K562 (cell line): ENCODE data around the gene GDF9. TPM values are rescaled to one million over a fixed set of nuclear protein-coding genes. Genes with fewer than 3 reads are reported as not detected.

Experiments used
- ATAC-seq: fragments of 200-7000 bp; cut with Tn5 transposase; 3 replicates; pipeline ENCODE4 v1.9.1; 2020; ENCODE audit warnings: moderate library complexity
- BruUV-seq: library from RNA; stranded (reverse); fragments of 400-500 nt; replicated peaks from 2 replicates; lab custom pipeline; 2021; lab: Mats Ljungman, UMichigan
- CTCF ChIA-PET: fragments of 300-600 bp; formaldehyde crosslinking; extraction: SDS; loops from one replicate; lab custom pipeline; 2021; ENCODE audit warnings: low intra/inter-chr PET ratio; lab: Yijun Ruan, JAX
- POLR2A ChIA-PET: fragments of 300-600, 350-650 bp; sonication (Branson Sonifier 250); formaldehyde crosslinking; extraction: SDS; loops from one replicate; lab custom pipeline; 2021; ENCODE audit warnings: antibody characterized with exemption, inconsistent platforms; lab: Yijun Ruan, JAX
- DNase-seq, 4 experiments: peaks; one replicate each; pipeline versions ENCODE4 v3.0.0 to v3.0.0-alpha.2; 2011 to 2018; ENCODE audit warnings: low spot score in 3 of 4, mixed read lengths in 3 of 4; ENCODE audit errors: extremely low read depth in 1 of 4
- FAIRE-seq: peaks from 2 replicates; lab custom pipeline; 2011; peaks lifted over from hg19 to GRCh38; lab: Jason Lieb, UNC
- H2AFZ ChIP-seq: 2 replicates; pipeline ENCODE4 v1.6.0; 2011; ENCODE audit warnings: low read depth, low read length, control low read depth, inconsistent platforms
- H3K27ac ChIP-seq: fragments of 200-600 bp; 3 replicates; pipeline ENCODE4 v1.8.0; 2011; ENCODE audit warnings: low read depth, mild to moderate bottlenecking, control low read depth, inconsistent platforms, low read length, moderate library complexity, mixed read lengths; ENCODE audit errors: extremely low read depth
- H3K27me3 ChIP-seq, 2 experiments: fragments of 300-600 bp in 1 of 2; 2 replicates in 1 of 2; 3 replicates in 1 of 2; pipeline versions ENCODE4 v1.6.0 to v1.8.0; 2011; ENCODE audit warnings: inconsistent platforms in 2 of 2, low read length in 2 of 2, mild to moderate bottlenecking in 1 of 2, mixed read lengths in 1 of 2, moderate library complexity in 1 of 2; ENCODE audit not compliant: control insufficient read depth in 2 of 2, insufficient read depth in 2 of 2
- H3K36me3 ChIP-seq: fragments of 300-600 bp; 3 replicates; pipeline ENCODE4 v1.8.0; 2011; ENCODE audit warnings: mild to moderate bottlenecking, low read length, inconsistent platforms; ENCODE audit not compliant: control insufficient read depth, insufficient read depth
- H3K4me1 ChIP-seq, 2 experiments: fragments of 200-600 bp in 1 of 2; replicated peaks in 1 of 2; 2 replicates in 1 of 2; 3 replicates in 1 of 2; pipeline versions ENCODE4 v1.5.1 to v1.8.0; 2011; ENCODE audit warnings: inconsistent platforms in 2 of 2, low read length in 2 of 2, mild to moderate bottlenecking in 1 of 2, mixed read lengths in 1 of 2, moderate library complexity in 1 of 2; ENCODE audit not compliant: control insufficient read depth in 2 of 2, insufficient read depth in 2 of 2
- H3K4me2 ChIP-seq: 2 replicates; pipeline ENCODE4 v1.6.1; 2011; ENCODE audit warnings: low read length, control low read depth, inconsistent platforms, mixed read lengths; ENCODE audit not compliant: insufficient read depth
- H3K4me3 ChIP-seq: fragments of 200-600 bp; sonication (generic), shearing (Covaris generic); 2 replicates; pipeline ENCODE4 v1.5.1; 2016; ENCODE audit warnings: control low read depth, inconsistent platforms
- H3K79me2 ChIP-seq: fragments of 200-600 bp; 3 replicates; pipeline ENCODE4 v1.8.0; 2011; ENCODE audit warnings: low read length, inconsistent platforms; ENCODE audit not compliant: control insufficient read depth, insufficient read depth
- H3K9ac ChIP-seq, 2 experiments: 2 replicates each; pipeline versions ENCODE4 v1.6.0 to v1.6.1; 2011; ENCODE audit warnings: low read depth in 2 of 2, low read length in 2 of 2, control low read depth in 1 of 2, inconsistent platforms in 1 of 2, mild to moderate bottlenecking in 1 of 2, mixed read lengths in 1 of 2; ENCODE audit not compliant: insufficient read depth in 1 of 2
- H3K9me1 ChIP-seq: one replicate; pipeline ENCODE4 v1.6.0; 2011; ENCODE audit warnings: inconsistent platforms, mild to moderate bottlenecking, low read length, moderate library complexity; ENCODE audit not compliant: control insufficient read depth, insufficient read depth
- H3K9me3 ChIP-seq: replicated peaks from 2 replicates; pipeline ENCODE4 v1.5.1; 2011; ENCODE audit warnings: low read depth, low read length, inconsistent platforms; ENCODE audit not compliant: control insufficient read depth, insufficient read depth
- H4K20me1 ChIP-seq: replicated peaks from 2 replicates; pipeline ENCODE4 v1.6.1; 2011; ENCODE audit warnings: low read length, inconsistent platforms, mixed read lengths; ENCODE audit not compliant: control insufficient read depth, insufficient read depth
- THRA ChIP-seq: fragments of 450-650 bp; IDR thresholded peaks from 2 replicates; pipeline ENCODE4 v1.6.1; 2017; ENCODE audit warnings: mild to moderate bottlenecking, moderate library complexity
- WGBS: fragments of 100-300 bp; shearing (Covaris generic); methylation state at CpG from one replicate; pipeline ENCODE4 v1.1.6; 2016; ENCODE audit warnings: low coverage, mixed read lengths; ENCODE audit not compliant: insufficient coverage; ENCODE audit errors: missing lambda C conversion rate; 5-methylcytosine and 5-hydroxymethylcytosine counted together
- in situ Hi-C: fragments of 300-500 bp; cut with MboI; formaldehyde crosslinking; loops from 4 replicates; pipeline ENCODE4 v1.15.0; 2018; ENCODE audit warnings: inconsistent platforms, mixed read lengths
- intact Hi-C: fragments of 100-400 bp; cut with micrococcal nuclease; formaldehyde crosslinking; loops from 2 replicates; pipeline ENCODE4 v1.14.2; 2022
- polyA plus RNA-seq, 8 experiments: library from polyadenylated mRNA; depleted of rRNA in 4 of 8; stranded (reverse) in 5 of 8; unstranded in 3 of 8; fragments of >200 nt; fragmentation: Nextera tagmentation in 2 of 8; fragmentation: Illumina TruSeq in 1 of 8; extraction: Ambion mirVana in 2 of 8; extraction: Trizol in 1 of 8; gene quantifications; 2 replicates each; pipeline versions ENCODE4 v1.2.1 to v1.2.3, GENCODE V29; 2011 to 2014; ENCODE audit warnings: inconsistent platforms in 1 of 8, missing spikeins in 1 of 8
- total RNA-seq, 7 experiments: library from RNA; depleted of rRNA in 6 of 7; stranded (reverse); fragments of >200 nt in 6 of 7; fragmentation: Illumina TruSeq in 2 of 7; extraction: Trizol in 2 of 7; gene quantifications; 2 replicates each; pipeline versions ENCODE4 v1.2.1 to v1.2.3, GENCODE V29; 2011 to 2021; ENCODE audit warnings: low replicate concordance in 1 of 7
- TF ChIP-seq, protein P1 (sequence below): fragments of 450-650 bp; formaldehyde crosslinking; IDR thresholded peaks from 2 replicates; pipeline ENCODE4 v1.4.0; 2020; ENCODE audit warnings: mild to moderate bottlenecking, moderate library complexity

The GDF9 gene
- total and polyA plus RNA-seq, 9 of the 15 experiments (the other 6 are each of a cell fraction or from before 2014, with no cell fraction given), result 0.10 to 0.70 (median 0.20) TPM; not detected in 1

DNA sequence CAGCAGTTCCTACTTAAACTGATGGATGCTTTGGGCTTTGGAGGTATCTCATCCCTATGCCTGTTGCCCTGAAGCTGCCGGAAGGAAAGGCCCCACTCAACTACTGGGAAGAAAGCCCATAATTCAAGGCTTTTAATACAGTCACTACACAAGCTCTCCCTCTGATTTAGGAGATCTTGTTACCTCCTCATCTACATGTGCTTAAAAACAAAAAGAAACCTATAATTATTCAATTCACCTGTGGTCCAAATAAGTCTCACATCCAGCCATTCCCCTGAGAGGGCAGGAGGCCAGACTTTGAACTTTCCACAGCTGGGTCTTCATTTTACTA is 6.5 kb upstream of the GDF9 start:
- no peak overlapping the region for H3K4me2 ChIP-seq
- no peak overlapping the region for H3K9ac ChIP-seq
- peaks cover 0 to 20% of the 10 kb centered on the region in 2 experiments; a peak in 3 of 5 replicates for H3K4me1 ChIP-seq
- ATAC-seq, result no peak
- in situ Hi-C loops (loop anchor here (5.0 kb wide), 1 partner anchor 345 kb away; no protein-coding TSS in a partner anchor), intact Hi-C loops (no loop called here)
- peaks cover 9% of the 10 kb centered on the region for H3K79me2 ChIP-seq
- POLR2A ChIA-PET, result interaction anchor here (0.7 to 1.4 kb wide), 8 partner anchors 11 to 1213 kb away, joined by 3 to 6 read pairs (median 3); no protein-coding TSS in a partner anchor
- peaks cover 63% of the 10 kb centered on the region for H3K36me3 ChIP-seq
- no peaks in the 10 kb centered on the region for H3K27me3 ChIP-seq
- no peak overlapping the region for H2AFZ ChIP-seq
- no peak overlapping the region for H3K4me3 ChIP-seq
- H3K27ac ChIP-seq, result no peak overlapping the region
- H3K9me3 ChIP-seq, result no peaks in the 10 kb centered on the region
- no peak for FAIRE-seq
- no peaks in the 10 kb centered on the region for H3K9me1 ChIP-seq
- CTCF ChIA-PET, result no interaction called here
- TF ChIP-seq, protein P1, sequence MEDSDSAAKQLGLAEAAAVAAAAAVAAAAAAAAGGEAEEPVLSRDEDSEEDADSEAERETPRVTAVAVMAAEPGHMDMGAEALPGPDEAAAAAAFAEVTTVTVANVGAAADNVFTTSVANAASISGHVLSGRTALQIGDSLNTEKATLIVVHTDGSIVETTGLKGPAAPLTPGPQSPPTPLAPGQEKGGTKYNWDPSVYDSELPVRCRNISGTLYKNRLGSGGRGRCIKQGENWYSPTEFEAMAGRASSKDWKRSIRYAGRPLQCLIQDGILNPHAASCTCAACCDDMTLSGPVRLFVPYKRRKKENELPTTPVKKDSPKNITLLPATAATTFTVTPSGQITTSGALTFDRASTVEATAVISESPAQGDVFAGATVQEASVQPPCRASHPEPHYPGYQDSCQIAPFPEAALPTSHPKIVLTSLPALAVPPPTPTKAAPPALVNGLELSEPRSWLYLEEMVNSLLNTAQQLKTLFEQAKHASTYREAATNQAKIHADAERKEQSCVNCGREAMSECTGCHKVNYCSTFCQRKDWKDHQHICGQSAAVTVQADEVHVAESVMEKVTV, result 0 out of 2 replicates have a peak, but pooled peaks have one; percentile 5
- no peak for TF ChIP-seq THRA
- no peak for DNase-seq
- H4K20me1 ChIP-seq, result peaks cover 4% of the 10 kb centered on the region; the same call in 1 of the 2 replicates
- BruUV-seq, result no TSS peak
- 77% methylated on average over 1 of the region's 1 CpG for WGBS
